Measurements from ENCODE around the gene AKT3.
"Not testable (repeated sequence)": the region's sequence is repeated elsewhere in the genome, so short reads cannot be mapped to it uniquely, and the experiment has no call there.

The AKT3 gene

GRCh38 chr1:243595527-243596210, 254.4 kb downstream of the AKT3 start:
- peak; percentile 5 for DNase-seq

- no peak for DNase-seq
These were observed 255.6 kb downstream of the AKT3 start for GRCh38 chr1:243594455-243594854.

GRCh38 chr1:243589286-243589685, 260.8 kb downstream of the AKT3 start:
- not testable (repeated sequence) for DNase-seq

DNA sequence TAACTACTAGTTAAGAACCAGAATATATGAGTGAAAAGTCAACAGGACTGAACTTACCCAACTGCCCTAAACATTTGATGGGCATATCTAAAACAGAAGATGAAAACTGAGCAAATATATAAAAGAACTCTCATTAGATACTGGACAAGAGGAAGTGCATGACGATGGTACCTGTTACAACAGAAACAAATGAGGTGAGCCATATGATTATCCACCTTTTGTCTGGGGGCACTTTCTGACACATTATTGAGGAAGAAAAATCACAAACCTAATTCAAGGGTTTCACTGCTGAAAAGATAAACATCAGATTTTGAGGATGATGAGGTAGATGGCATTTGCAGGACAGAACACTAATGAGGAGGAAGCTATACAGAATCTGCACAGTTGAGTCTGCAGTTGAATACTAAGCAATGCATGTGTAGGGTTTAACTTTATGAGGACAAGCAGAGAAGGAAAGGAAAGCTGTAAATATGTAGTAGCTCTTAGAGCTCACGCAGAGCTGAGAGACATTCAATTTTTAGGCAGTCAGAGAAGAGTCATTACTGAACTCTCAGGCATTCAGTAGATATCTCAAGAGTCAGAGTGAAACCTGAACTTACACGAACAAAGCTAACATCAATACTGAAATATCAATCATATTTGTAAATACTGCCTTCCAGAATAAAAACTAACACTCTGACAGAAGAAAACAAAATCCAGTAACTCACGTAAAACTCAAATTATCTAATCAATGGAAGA, 262.1 kb downstream of the AKT3 start:
- DNase-seq = no peak

DNA sequence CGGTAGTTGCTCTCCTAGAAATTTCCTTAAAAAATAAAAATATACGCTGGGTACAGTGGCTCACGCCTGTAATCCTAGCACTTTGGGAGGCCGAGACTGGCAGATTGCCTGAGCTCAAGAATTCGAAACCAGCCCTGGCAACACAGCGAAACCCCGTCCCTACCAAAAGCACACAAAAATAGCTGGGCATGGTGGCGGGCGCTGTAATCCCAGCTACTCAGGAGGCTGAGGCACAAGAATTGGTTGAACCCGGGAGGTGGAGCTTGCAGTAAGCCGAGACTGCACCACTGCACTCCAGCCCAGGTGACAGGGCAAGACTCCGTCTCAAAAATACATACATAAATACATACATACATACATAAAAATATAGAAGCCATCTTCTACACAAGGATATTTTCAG, 262.8 kb downstream of the AKT3 start:
- no peak for DNase-seq

GRCh38 chr1:243585982-243586381, 264.1 kb downstream of the AKT3 start:
- DNase-seq = no peak

DNA sequence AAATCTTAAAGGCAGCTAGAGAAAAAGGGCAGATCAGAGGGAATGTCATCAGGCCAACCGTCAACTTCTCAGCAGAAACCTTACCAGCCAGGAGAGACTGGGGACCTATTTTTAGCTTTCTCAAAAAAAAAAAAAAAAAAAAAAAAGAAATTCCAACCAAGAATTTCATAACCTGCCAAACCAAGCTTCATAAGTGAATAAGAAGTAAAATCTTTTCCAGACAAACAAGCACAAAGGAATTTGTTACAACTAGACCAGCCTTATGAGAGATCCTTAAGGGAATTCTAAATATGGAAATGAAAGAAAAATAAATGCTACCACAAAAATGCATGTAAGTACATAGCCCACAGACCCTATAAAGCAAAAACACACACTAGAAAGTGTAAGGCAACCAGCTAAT, 267.7 kb downstream of the AKT3 start:
- no peak for DNase-seq

DNA sequence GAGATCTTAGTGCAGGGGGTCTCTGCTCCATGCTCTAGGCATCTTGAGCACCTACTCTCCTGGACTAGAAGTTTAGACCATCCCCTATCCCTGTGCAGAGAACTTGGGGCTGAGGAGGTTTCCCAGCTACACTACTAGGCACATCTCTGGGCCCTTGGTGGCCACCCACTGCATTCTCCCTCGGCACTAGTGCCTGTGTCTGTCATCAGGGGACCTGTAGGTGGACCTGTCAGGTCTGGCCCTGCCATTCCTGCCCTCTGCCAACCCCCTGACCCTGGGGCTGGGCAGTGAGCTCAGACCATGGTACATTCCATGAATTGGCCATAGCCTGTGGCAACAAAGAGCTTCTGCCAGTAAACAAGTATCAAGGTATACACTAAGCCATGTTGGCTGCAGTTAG, 269.1 kb downstream of the AKT3 start:
- DNase-seq = no peak

GRCh38 chr1:243580072-243580471, 270.0 kb downstream of the AKT3 start:
- DNase-seq = no peak

GRCh38 chr1:243575070-243575469, 275.0 kb downstream of the AKT3 start:
- no peak for DNase-seq

DNA sequence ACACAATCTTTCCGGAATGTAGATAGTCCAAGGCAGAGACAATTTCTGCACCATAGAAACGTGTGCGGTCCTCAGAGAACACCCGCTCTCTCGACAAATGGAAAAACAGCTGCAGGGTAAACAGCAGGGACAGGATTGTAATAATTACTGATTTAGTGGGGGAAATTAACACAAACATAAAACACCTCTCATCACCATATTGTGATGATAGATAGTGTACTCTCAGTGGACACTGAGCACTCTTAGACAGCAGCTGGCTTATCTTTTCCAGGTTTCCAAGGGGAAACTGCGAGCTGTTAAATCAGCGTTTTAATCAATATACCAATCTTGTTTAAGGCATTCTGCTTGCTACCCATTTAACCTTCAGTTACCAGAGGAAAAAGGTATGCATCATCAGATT, 277.1 kb downstream of the AKT3 start:
- DNase-seq = no peak

DNA sequence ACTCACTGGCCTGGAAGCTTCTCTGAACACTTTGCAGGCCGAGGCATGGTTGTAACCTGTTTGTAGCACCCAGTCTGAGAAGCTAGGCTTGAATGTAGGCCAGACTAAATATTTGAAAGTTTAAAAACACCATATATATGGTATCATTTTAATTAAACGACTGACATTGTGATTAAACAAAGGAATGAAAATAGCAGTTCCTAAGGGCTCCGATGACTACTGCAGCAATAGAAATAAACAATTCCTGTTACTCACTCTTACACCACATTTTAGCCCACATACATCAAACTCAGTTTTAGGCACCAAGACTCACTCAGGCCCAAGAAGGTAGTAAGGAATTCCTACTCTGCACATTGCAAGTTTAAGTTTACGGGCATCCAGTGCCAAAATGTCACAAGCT, 281.2 kb downstream of the AKT3 start:
- no peak for DNase-seq

DNA sequence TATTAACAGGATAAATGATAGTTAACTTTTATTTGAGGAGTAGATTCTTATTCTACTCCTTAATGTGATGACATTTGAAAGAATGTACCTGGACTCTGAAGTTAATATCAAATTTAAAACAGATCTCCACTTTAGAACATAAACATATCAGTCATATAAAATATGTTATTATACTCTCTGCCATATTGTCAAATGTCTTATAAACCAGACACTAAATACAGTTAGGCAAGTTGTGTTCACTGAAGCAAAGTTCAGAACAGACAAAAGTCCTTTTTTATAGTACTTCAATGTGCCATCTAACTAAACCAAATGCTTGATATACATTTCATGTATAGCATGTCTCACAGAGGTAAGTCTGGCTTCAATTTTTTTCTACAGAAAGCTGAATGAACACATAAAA, 285.2 kb downstream of the AKT3 start:
- DNase-seq = no peak

DNA sequence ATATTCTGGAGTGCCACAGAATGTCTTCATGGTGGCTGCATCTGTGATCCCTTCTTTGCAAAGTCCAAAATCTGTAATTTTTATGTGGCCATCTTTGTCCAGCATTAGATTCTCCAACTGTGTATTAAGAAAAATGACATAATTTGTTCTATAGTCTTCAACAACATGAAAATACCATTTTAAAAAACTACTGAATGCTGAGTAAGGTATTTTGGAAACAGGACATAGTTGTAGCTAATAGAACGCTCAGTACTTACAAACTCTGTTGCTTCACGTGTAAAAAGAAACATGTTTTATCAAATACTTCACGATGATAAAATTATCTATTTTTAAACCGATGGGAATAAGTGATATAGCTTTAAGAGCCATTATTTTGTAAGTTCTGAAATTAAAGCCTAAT, 286.3 kb downstream of the AKT3 start:
- no peak for DNase-seq

DNA sequence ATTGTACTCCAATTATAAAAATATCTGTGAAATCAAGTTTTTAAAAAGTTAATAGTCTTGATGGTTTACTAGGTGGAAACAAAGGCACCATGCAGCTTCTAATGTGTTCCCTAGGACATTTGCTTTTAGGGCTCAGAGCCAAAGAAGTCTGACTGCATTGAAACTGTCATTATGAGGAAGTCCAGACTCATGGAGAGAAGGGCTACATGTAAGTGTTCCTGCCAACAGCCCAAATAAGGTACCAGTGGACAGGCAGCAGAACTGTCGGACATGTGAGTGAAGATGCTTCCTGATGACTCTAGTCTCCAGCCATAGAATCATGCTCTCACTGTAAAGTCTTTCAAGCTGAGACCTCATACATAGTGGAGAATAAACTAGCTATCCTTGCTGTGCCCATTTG, 287.6 kb downstream of the AKT3 start:
- DNase-seq = peak; percentile 3

DNA sequence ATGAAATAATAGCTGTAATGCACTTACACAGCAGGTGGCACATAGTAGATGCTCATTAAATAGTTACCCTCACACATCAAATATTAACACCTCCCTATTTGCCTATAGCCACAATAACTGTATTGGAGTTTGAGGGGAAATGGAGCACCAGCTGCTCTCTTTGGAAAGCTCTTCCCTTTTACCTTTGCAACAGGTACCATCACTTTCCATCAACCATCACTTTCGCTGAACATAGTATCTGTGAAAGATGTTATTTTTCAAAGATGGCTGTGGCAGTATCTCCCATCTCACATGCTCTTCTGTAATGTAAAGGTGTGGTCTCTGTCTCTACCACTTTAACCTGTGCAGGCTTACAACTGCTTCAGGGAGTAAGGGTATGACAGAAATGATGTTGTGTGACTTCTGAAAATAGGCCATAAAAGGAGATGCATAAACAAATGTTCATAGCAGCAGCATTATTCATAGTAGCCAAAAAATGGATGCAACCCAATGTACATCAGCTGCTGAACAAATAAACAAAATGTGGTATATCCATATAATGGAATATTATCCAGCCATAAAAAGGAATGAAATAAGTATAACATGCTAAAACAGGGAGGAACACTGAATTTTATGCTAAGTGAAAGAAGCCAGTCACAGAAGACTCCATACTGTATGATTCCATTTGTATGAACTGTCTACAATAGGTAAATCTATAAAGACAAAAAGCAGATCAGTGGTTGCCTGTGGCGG, 288.3 kb downstream of the AKT3 start:
- no peak for DNase-seq

DNA sequence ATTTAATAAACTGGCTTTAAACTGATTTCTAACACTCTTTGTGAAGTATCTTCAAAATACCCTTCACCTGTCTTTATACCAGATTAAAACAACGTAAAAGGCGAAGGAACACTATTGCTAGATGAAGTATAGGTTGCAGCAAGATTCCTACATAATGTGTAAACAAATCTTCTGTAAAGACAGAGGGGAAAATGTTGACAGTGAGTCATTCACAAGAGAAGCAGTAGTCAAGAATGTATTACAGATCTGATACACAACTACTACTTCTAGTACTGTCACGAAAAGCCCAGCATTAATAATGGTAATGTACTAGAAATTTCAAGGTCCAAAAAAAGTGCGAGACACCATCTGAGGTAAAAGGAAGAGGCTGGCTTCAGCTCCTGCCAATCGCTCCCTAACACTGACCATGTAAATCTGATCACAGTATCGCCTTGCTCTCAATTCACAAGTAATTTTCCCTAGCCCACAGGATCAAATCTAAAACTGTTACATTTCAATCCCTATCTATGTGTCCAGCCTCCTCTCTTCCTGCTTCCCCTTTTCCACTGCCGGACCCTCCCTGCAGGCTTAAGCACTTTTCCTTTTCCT, 290.4 kb downstream of the AKT3 start:
- DNase-seq = no peak

DNA sequence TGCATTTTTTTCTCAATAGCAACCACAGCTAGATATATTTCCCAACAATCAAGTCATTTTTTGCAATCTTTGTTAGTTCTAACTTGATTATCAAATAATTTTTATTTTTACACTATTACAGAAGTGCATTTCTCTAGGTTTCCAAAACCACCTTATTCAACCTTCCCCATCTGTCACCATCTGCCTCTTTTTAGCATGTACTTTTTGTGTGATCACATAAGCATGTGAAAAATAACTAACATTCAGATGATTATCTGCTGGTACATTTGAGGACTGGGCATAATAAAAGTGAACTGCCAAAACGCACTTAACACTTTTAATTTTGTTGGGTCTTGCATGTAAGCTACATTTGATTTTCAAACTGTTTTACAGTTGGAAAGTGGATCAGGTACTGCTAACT, 291.5 kb downstream of the AKT3 start:
- no peak for DNase-seq

- no peak for DNase-seq
These were observed 292.2 kb downstream of the AKT3 start for GRCh38 chr1:243557866-243558265.

GRCh38 chr1:243554686-243555085, 295.4 kb downstream of the AKT3 start:
- no peak for DNase-seq

DNA sequence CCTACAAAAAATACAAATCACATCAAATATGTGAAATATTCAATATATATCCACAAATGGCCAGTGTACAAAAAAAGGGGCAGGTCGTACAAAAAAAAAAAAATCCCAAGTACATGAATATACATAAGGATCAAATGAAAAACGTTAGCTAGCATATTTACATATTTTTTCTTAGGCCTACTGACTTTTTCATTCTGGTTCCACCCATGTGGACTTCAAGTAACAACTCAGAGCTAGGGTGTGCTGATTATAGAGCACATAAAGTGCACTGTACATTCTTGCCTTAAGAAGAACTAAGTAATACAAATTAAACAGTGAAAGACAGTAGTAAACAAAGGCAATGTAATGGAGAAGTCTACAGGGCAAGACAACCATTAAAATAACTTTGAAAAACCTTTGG, 297.0 kb downstream of the AKT3 start:
- no peak for DNase-seq

DNA sequence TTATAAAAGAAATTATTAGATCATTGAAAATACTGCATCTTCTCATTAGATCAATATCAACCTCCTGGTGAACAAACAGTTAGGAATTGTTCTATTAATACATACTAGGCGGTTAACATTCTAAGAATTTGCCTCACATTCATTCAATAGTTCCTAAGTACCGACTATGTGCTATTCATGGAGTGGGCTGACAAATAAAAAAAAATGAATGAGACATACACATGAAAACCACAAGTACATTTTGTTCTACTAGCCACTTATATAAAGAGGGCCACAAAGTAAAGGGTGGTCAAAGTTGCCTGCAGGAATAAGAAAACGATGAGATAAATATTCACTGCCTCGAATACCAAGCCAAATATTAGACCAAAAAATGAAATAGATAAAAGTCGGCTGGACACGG, 299.8 kb downstream of the AKT3 start:
- no peak for DNase-seq

GRCh38 chr1:243549791-243550190, 300.3 kb downstream of the AKT3 start:
- no peak for DNase-seq

GRCh38 chr1:243549108-243549507, 300.9 kb downstream of the AKT3 start:
- no peak for DNase-seq

Data from suppressor macrophage treated with lipopolysaccharide for 4 hours (primary cell).